CD4-positive, alpha-beta T cell treated with Interferon alpha-2 for 1 hour (primary cell): ENCODE data around the gene SLC6A8.

Source experiments
- DNase-seq, 2 donors: peaks; one replicate each; pipeline ENCODE4 v3.0.0-alpha.2; 2020 to 2022

SLC6A8 gene

GRCh38 chrX:153648358-153649177, 39.2 kb upstream of the SLC6A8 start:
- no peak for DNase-seq

GRCh38 chrX:153649178-153649914, 38.4 kb upstream of the SLC6A8 start:
- peak; percentile 36 to 54 for DNase-seq

GRCh38 chrX:153649915-153650782, 37.6 kb upstream of the SLC6A8 start:
- DNase-seq: no peak

GRCh38 chrX:153650959-153651358, 36.8 kb upstream of the SLC6A8 start:
- DNase-seq: no peak

- DNase-seq: no peak
Measured at GRCh38 chrX:153651540-153652079, 36.1 kb upstream of the SLC6A8 start.

GRCh38 chrX:153653556-153653955, 34.2 kb upstream of the SLC6A8 start:
- no peak for DNase-seq

GRCh38 chrX:153657161-153657560, 30.6 kb upstream of the SLC6A8 start:
- no peak for DNase-seq

GRCh38 chrX:153659268-153659667, 28.5 kb upstream of the SLC6A8 start:
- no peak for DNase-seq

- DNase-seq: peak; percentile 54 to 66
Measured at GRCh38 chrX:153662266-153662665, 25.5 kb upstream of the SLC6A8 start.

GRCh38 chrX:153665726-153666306, 21.9 kb upstream of the SLC6A8 start:
- no peak for DNase-seq

- DNase-seq: no peak
Measured at GRCh38 chrX:153667281-153667955, 20.3 kb upstream of the SLC6A8 start.

GRCh38 chrX:153667956-153668396, 19.8 kb upstream of the SLC6A8 start:
- DNase-seq: peak; percentile 70 to 78

GRCh38 chrX:153668423-153669173, 19.1 kb upstream of the SLC6A8 start:
- DNase-seq: no peak

- DNase-seq: peak in 1 of 2 donors; percentile 49
Measured at GRCh38 chrX:153669174-153669890, 18.4 kb upstream of the SLC6A8 start.

GRCh38 chrX:153669901-153670731, 17.6 kb upstream of the SLC6A8 start:
- DNase-seq: no peak

- no peak for DNase-seq
Measured at GRCh38 chrX:153670748-153671588, 16.8 kb upstream of the SLC6A8 start.

- DNase-seq: no peak
Measured at GRCh38 chrX:153671589-153672530, 15.9 kb upstream of the SLC6A8 start.
